GM23248 (cell line): Measurements from ENCODE around the gene VPS8.

Experiments
- EZH2 ChIP-seq: fragments of 200-600 bp; sonication (generic); IDR thresholded peaks from 2 replicates; pipeline ENCODE4 v1.6.1; 2018; ENCODE audit warnings: antibody characterized with exemption, mild to moderate bottlenecking; ENCODE audit not compliant: insufficient read depth, poor library complexity, severe bottlenecking
- EZH2phosphoT487 ChIP-seq: fragments of 200-600 bp; sonication (generic); IDR thresholded peaks from 2 replicates; pipeline ENCODE4 v1.6.1; 2018; ENCODE audit warnings: antibody characterized with exemption, moderate library complexity, mild to moderate bottlenecking, low read depth; ENCODE audit not compliant: insufficient read depth

DNA sequence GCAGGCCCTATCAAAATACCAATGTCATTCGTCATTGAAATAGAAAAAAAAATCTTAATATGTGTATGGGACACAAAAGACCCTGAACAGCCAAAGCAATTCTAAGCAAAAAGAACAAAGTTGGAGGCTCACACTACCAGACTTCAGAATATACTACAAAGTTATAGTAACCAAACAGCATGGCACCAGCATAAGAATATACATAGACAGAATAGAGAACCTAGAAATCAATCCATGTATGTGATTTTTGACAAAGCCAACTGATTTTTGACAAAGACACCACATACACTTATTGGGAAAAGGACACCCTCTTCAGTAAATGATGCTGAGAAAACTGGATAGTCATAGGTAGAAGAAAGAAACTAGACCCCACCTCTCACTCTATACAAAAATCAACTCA is 245.9 kb downstream of the VPS8 start:
- TF ChIP-seq EZH2phosphoT487 (no peak), EZH2 (no peak)
